HCT116 (cell line): Measurements from ENCODE around the gene TPRX1. TPM values are rescaled to one million over a fixed set of nuclear protein-coding genes. Genes with fewer than 3 reads are reported as not detected.
"Not testable (repeated sequence)": the region's sequence is repeated elsewhere in the genome, so short reads cannot be mapped to it uniquely, and the experiment has no call there.

Experiments used
- ATAC-seq: fragments of 200-7000 bp; cut with Tn5 transposase; 2 replicates; pipeline ENCODE4 v1.9.1; 2020; ENCODE audit warnings: mild to moderate bottlenecking, moderate library complexity
- BruUV-seq: library from RNA; stranded (reverse); fragments of 400-500 nt; replicated peaks from 2 replicates; lab custom pipeline; 2021; lab: Mats Ljungman, UMichigan
- CTCF ChIA-PET: fragments of 300-600 bp; sonication (Branson Sonifier 250); formaldehyde crosslinking; loops from one replicate; lab custom pipeline; 2021; ENCODE audit warnings: antibody characterized with exemption; lab: Charles Lee
- POLR2A ChIA-PET: fragments of 300-600, 350-600 bp; sonication (Branson Sonifier 250); formaldehyde crosslinking; loops from one replicate; lab custom pipeline; 2021; ENCODE audit warnings: antibody characterized with exemption; lab: Charles Lee
- RAD21 ChIA-PET, 2 experiments: fragments of 300-600 bp; sonication (Branson Sonifier 250); formaldehyde crosslinking; loops; one replicate each; lab custom pipeline; 2023; ENCODE audit warnings: low total read pairs in 2 of 2; ENCODE audit not compliant: uncharacterized antibody in 2 of 2, unreplicated experiment in 2 of 2, low non-redundant PET in 1 of 2; lab: Charles Lee
- DNase-seq: peaks from one replicate; pipeline ENCODE4 v3.0.0-alpha.2; 2010; ENCODE audit warnings: low read depth, low spot score
- H2AFZ ChIP-seq: fragments of 200-600 bp; shearing (Covaris generic), sonication (generic); 2 replicates; pipeline ENCODE4 v1.6.1; 2017; ENCODE audit warnings: low read depth, mixed run types, mixed read lengths, antibody characterized with exemption, low read length; ENCODE audit not compliant: poor library complexity, severe bottlenecking
- H3K27ac ChIP-seq: 2 replicates; pipeline ENCODE4 v1.5.1; 2012; ENCODE audit warnings: low read depth, low read length
- H3K27me3 ChIP-seq: fragments of 200-600 bp; sonication (generic); 2 replicates; pipeline ENCODE4 v1.6.1; 2016; ENCODE audit warnings: mixed run types, low read length, mixed read lengths; ENCODE audit not compliant: insufficient read depth
- H3K36me3 ChIP-seq, 2 experiments: fragments of 200-500 bp in 1 of 2; fragments of 200-600 bp in 1 of 2; sonication (Bioruptor generic) in 1 of 2; sonication (generic) in 1 of 2; 2 replicates each; pipeline versions ENCODE4 v1.5.1 to v1.6.1; 2014 to 2016; ENCODE audit warnings: low read length in 2 of 2, inconsistent platforms in 1 of 2, mixed read lengths in 1 of 2, mixed run types in 1 of 2; ENCODE audit not compliant: insufficient read depth in 2 of 2, control insufficient read depth in 1 of 2
- H3K4me1 ChIP-seq, 2 experiments: fragments of 200-600 bp in 1 of 2; sonication (generic) in 1 of 2; 2 replicates each; pipeline versions ENCODE4 v1.5.1 to v1.6.1; 2012 to 2017; ENCODE audit warnings: low read length in 2 of 2, inconsistent platforms in 1 of 2, mild to moderate bottlenecking in 1 of 2, mixed read lengths in 1 of 2, mixed run types in 1 of 2, moderate library complexity in 1 of 2; ENCODE audit not compliant: insufficient read depth in 2 of 2, control insufficient read depth in 1 of 2
- H3K4me2 ChIP-seq: fragments of 200-600 bp; sonication (generic); 2 replicates; pipeline ENCODE4 v1.6.1; 2017; ENCODE audit warnings: mixed run types, low read length, mixed read lengths
- H3K4me3 ChIP-seq, 2 experiments: fragments of 200-600 bp in 1 of 2; sonication (generic) in 1 of 2; replicated peaks in 1 of 2; 2 replicates each; pipeline ENCODE4 v1.5.1; 2011 to 2016; ENCODE audit warnings: low read length in 2 of 2, control low read depth in 1 of 2, low read depth in 1 of 2, mild to moderate bottlenecking in 1 of 2, mixed read lengths in 1 of 2, mixed run types in 1 of 2
- H3K79me2 ChIP-seq: fragments of 200-600 bp; sonication (generic); 2 replicates; pipeline ENCODE4 v1.6.1; 2017; ENCODE audit warnings: mild to moderate bottlenecking, mixed run types, low read length, moderate library complexity, mixed read lengths; ENCODE audit not compliant: insufficient read depth
- H3K9ac ChIP-seq: fragments of 200-600 bp; sonication (generic); 2 replicates; pipeline ENCODE4 v1.6.1; 2016; ENCODE audit warnings: low read length, mixed read lengths
- H3K9me2 ChIP-seq: fragments of 200-600 bp; sonication (generic), shearing (Covaris generic); 2 replicates; pipeline ENCODE4 v1.6.1; 2017; ENCODE audit warnings: mixed run types, mild to moderate bottlenecking, moderate library complexity; ENCODE audit not compliant: insufficient read depth
- H3K9me3 ChIP-seq, 2 experiments: fragments of 200-500 bp in 1 of 2; fragments of 200-600 bp in 1 of 2; sonication (Bioruptor generic) in 1 of 2; sonication (generic) in 1 of 2; 2 replicates each; pipeline ENCODE4 v1.6.1; 2014 to 2017; ENCODE audit warnings: low read length in 2 of 2, mixed read lengths in 2 of 2, inconsistent platforms in 1 of 2, low read depth in 1 of 2, mild to moderate bottlenecking in 1 of 2, mixed run types in 1 of 2, moderate library complexity in 1 of 2; ENCODE audit not compliant: control insufficient read depth in 1 of 2, insufficient read depth in 1 of 2
- H4K20me1 ChIP-seq: fragments of 200-600 bp; sonication (generic), shearing (Covaris generic); 2 replicates; pipeline ENCODE4 v1.6.1; 2017; ENCODE audit warnings: mixed run types, mild to moderate bottlenecking, moderate library complexity; ENCODE audit not compliant: insufficient read depth
- EZH2 ChIP-seq: fragments of 200-600 bp; sonication (generic); IDR thresholded peaks from 2 replicates; pipeline ENCODE4 v1.6.1; 2017; ENCODE audit warnings: antibody characterized with exemption, mixed run types
- EZH2phosphoT487 ChIP-seq: fragments of 200-600 bp; IDR thresholded peaks from 2 replicates; pipeline ENCODE4 v1.6.1; 2018; ENCODE audit warnings: antibody characterized with exemption, borderline replicate concordance
- FOSL1 ChIP-seq: IDR thresholded peaks from 2 replicates; pipeline ENCODE4 v1.6.1; 2012; ENCODE audit warnings: low read depth
- RAD21 ChIP-seq: IDR thresholded peaks from 2 replicates; pipeline ENCODE4 v1.6.1; 2012; ENCODE audit warnings: low read depth, mild to moderate bottlenecking
- TCF7L2 ChIP-seq: IDR thresholded peaks from 2 replicates; pipeline ENCODE4 v1.7.0; 2011; ENCODE audit warnings: borderline replicate concordance, inconsistent platforms; ENCODE audit not compliant: insufficient read depth, insufficient read length; ENCODE audit errors: extremely low read depth
- YY1 ChIP-seq: IDR thresholded peaks from 2 replicates; pipeline ENCODE4 v1.6.1; 2011; ENCODE audit warnings: low read length, low read depth, moderate library complexity, mild to moderate bottlenecking; ENCODE audit not compliant: insufficient replicate concordance; ENCODE audit errors: extremely low read depth
- intact Hi-C: fragments of 100-400 bp; cut with micrococcal nuclease; formaldehyde crosslinking; loops from 2 replicates; pipeline ENCODE4 v1.10.0; 2022
- total RNA-seq: library from RNA; stranded (reverse); gene quantifications from one replicate; pipeline ENCODE4 v1.2.1, GENCODE V29; 2021; ENCODE audit not compliant: unreplicated experiment
- TF ChIP-seq, protein P1 (sequence below), 3 experiments: fragments of 200-600 bp in 1 of 3; sonication (generic) in 1 of 3; IDR thresholded peaks in 2 of 3; conservative IDR thresholded peaks in 1 of 3; 2 replicates each; pipeline ENCODE4 v1.5.1; 2012 to 2017; ENCODE audit warnings: low read depth in 2 of 3, low read length in 2 of 3, antibody characterized with exemption in 1 of 3, borderline replicate concordance in 1 of 3, control low read depth in 1 of 3, mild to moderate bottlenecking in 1 of 3, mixed read lengths in 1 of 3, mixed run types in 1 of 3, moderate library complexity in 1 of 3; ENCODE audit not compliant: insufficient read depth in 1 of 3
- TF ChIP-seq, protein P2 (sequence below): IDR thresholded peaks from 2 replicates; pipeline ENCODE4 v1.6.1; 2012
- TF ChIP-seq, protein P3 (sequence below): IDR thresholded peaks from 2 replicates; pipeline ENCODE4 v1.6.1; 2011; ENCODE audit warnings: mild to moderate bottlenecking, low read length, moderate library complexity; ENCODE audit not compliant: insufficient replicate concordance; ENCODE audit errors: extremely low read depth

Gene TPRX1
- total RNA-seq, 1 experiment from 2014 or later, result not detected

DNA sequence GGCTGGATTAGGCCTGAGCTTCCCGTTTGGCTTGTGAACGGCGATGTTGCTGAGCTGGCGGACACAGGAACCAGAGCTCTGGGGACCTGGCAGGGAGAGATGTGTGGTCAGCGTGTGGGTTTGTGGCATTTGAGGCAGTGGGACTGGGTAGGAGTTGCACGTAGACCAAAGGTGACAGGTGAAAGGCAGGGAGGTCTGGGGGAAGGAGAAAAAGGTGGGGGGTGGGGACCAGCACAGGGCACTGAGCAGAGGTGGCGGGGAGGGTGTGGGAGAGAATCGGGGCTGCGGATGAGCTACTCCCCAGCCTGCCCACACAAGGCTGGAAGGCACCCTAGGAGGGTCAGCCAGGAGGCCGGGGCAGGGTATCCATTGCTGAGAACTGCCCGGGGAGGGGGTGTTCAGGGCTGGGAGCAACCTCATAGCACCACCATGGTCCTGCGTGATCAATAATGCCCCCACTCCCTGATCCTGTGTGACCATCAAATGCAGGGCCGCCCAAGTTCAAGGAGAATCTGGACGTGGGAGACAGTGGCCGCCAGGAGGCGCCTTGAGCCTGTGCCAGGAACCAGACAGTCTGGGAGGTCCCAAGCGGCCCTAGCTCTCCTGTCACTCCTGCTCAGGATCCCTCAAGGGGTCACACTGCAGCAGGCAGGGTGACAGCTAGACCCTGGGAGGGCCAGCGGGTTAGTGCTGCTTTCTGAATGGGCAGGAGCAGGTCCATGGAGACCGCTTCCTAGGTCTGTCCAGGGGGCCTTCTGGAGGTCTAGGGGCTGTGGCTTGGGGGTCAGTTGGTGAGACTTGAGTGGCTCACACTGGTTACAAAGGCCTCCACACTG, 38.6 kb downstream of the TPRX1 start:
- intact Hi-C loops, result loop anchor here (1.0 kb wide), 1 partner anchor 23 kb away; no protein-coding TSS in a partner anchor
- BruUV-seq, result no TSS peak
- H3K27ac ChIP-seq, result no peak overlapping the region
- H2AFZ ChIP-seq, result no peak overlapping the region
- H3K36me3 ChIP-seq, result no peaks in the 10 kb centered on the region
- DNase-seq (no peak), ATAC-seq (peak; percentile 88)
- no peaks in the 10 kb centered on the region for H3K9me2 ChIP-seq
- no peaks in the 10 kb centered on the region for H3K9me3 ChIP-seq
- peaks cover 3 to 7% of the 10 kb centered on the region in 2 experiments; a peak in 1 of 4 replicates for H3K4me1 ChIP-seq
- TF ChIP-seq YY1, result peak; percentile 19
- TF ChIP-seq TCF7L2, result no peak
- TF ChIP-seq RAD21, result peak; percentile 82
- TF ChIP-seq, protein P1, sequence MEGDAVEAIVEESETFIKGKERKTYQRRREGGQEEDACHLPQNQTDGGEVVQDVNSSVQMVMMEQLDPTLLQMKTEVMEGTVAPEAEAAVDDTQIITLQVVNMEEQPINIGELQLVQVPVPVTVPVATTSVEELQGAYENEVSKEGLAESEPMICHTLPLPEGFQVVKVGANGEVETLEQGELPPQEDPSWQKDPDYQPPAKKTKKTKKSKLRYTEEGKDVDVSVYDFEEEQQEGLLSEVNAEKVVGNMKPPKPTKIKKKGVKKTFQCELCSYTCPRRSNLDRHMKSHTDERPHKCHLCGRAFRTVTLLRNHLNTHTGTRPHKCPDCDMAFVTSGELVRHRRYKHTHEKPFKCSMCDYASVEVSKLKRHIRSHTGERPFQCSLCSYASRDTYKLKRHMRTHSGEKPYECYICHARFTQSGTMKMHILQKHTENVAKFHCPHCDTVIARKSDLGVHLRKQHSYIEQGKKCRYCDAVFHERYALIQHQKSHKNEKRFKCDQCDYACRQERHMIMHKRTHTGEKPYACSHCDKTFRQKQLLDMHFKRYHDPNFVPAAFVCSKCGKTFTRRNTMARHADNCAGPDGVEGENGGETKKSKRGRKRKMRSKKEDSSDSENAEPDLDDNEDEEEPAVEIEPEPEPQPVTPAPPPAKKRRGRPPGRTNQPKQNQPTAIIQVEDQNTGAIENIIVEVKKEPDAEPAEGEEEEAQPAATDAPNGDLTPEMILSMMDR (IDR thresholded peaks at IDR 0.05 in 2 of 3, conservative IDR thresholded peaks at IDR 0.05 in 1 of 3; ENCODE audit: borderline replicate concordance in 1 of 3, insufficient read depth in 1 of 3, low read depth in 2 of 3, low read length in 2 of 3), result peak; percentile 71 to 91 (median 89)
- no peak for TF ChIP-seq EZH2phosphoT487
- no peak for TF ChIP-seq EZH2
- TF ChIP-seq FOSL1, result no peak
- TF ChIP-seq, protein P2, sequence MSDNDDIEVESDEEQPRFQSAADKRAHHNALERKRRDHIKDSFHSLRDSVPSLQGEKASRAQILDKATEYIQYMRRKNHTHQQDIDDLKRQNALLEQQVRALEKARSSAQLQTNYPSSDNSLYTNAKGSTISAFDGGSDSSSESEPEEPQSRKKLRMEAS, result no peak
- TF ChIP-seq, protein P3, sequence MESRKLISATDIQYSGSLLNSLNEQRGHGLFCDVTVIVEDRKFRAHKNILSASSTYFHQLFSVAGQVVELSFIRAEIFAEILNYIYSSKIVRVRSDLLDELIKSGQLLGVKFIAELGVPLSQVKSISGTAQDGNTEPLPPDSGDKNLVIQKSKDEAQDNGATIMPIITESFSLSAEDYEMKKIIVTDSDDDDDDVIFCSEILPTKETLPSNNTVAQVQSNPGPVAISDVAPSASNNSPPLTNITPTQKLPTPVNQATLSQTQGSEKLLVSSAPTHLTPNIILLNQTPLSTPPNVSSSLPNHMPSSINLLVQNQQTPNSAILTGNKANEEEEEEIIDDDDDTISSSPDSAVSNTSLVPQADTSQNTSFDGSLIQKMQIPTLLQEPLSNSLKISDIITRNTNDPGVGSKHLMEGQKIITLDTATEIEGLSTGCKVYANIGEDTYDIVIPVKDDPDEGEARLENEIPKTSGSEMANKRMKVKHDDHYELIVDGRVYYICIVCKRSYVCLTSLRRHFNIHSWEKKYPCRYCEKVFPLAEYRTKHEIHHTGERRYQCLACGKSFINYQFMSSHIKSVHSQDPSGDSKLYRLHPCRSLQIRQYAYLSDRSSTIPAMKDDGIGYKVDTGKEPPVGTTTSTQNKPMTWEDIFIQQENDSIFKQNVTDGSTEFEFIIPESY, result no peak
- H3K4me3 ChIP-seq, result no peak overlapping the region
- H3K27me3 ChIP-seq, result no peaks in the 10 kb centered on the region
- H4K20me1 ChIP-seq, result no peaks in the 10 kb centered on the region
- ChIA-PET RAD21 (no interaction called here), POLR2A (interaction anchor here (1.1 to 1.5 kb wide), 2 partner anchors 10 to 12 kb away, joined by 5 read pairs; partner anchors contain the start of gene SELENOW), CTCF (interaction anchor here (0.6 to 2.7 kb wide), 13 partner anchors 9 to 103 kb away, joined by 3 to 16 read pairs (median 4); partner anchors contain the start of gene NOP53)
- peak overlapping the region; percentile 12 for H3K4me2 ChIP-seq
- no peak overlapping the region for H3K9ac ChIP-seq
- H3K79me2 ChIP-seq, result no peaks in the 10 kb centered on the region

DNA sequence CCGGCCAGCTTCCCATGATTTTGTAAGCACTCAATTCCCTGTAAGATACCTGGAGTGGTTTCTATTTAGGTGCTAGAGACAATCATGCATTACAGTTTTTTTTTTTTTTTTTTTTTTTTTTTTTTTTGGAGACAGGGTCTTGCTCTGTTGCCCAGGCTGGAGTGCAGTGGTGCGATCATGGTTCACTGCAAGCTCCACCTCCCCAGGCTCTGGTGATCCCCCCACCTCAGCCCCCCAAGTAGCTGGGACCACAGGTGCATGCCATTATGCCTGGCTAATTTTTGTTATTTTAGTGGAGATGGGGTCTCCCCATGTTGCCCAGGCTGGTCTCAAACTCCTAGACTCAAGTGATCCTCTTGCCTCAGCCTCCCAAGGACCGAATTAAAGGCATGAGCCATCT, 39.6 kb downstream of the TPRX1 start:
- BruUV-seq, H3K36me3 ChIP-seq, intact Hi-C loops, H3K4me2 ChIP-seq, H3K4me3 ChIP-seq, H3K27me3 ChIP-seq, H3K4me1 ChIP-seq, DNase-seq, H3K9me3 ChIP-seq, H3K27ac ChIP-seq, ATAC-seq, H2AFZ ChIP-seq, H3K79me2 ChIP-seq, H4K20me1 ChIP-seq, H3K9me2 ChIP-seq, H3K9ac ChIP-seq: not testable (repeated sequence)
- ChIA-PET RAD21 (interaction anchor here in 1 of 2 experiments (0.7 kb wide), 1 partner anchor 104 kb away, joined by 4 read pairs; no protein-coding TSS in a partner anchor), CTCF (interaction anchor here (1.3 to 2.7 kb wide), 4 partner anchors 12 to 99 kb away, joined by 3 to 16 read pairs (median 7); no protein-coding TSS in a partner anchor), POLR2A (interaction anchor here (1.1 to 1.5 kb wide), 2 partner anchors 11 to 13 kb away, joined by 5 read pairs; partner anchors contain the start of gene SELENOW)
